Panc1 (cell line): ENCODE data around the gene DUSP16.

Experiments used
- CTCF ChIP-seq: fragments of 450-650 bp; IDR thresholded peaks from 2 replicates; pipeline ENCODE4 v1.5.1; 2017; ENCODE audit warnings: mild to moderate bottlenecking
- POLR2AphosphoS5 ChIP-seq: IDR thresholded peaks from 2 replicates; pipeline ENCODE4 v1.6.1; 2012; ENCODE audit warnings: mild to moderate bottlenecking, low read depth, low read length, moderate library complexity
- REST ChIP-seq, 2 experiments: IDR thresholded peaks; 2 replicates each; pipeline ENCODE4 v1.6.1; 2011 to 2012; ENCODE audit warnings: low read depth in 2 of 2, control low read depth in 1 of 2, low read length in 1 of 2, mild to moderate bottlenecking in 1 of 2, moderate library complexity in 1 of 2; ENCODE audit not compliant: insufficient read depth in 1 of 2
- TCF7L2 ChIP-seq: IDR thresholded peaks from 2 replicates; pipeline ENCODE4 v1.6.1; 2011; ENCODE audit warnings: mild to moderate bottlenecking, low read depth, low read length, inconsistent platforms

- TF ChIP-seq CTCF (no peak), TCF7L2 (no peak), REST (IDR thresholded peaks at IDR 0.05; ENCODE audit: insufficient read depth in 1 of 2, low read depth in 2 of 2, low read length in 1 of 2) (no peak), POLR2AphosphoS5 (no peak)
Measured at GRCh38 chr12:12521888-12522287, 40.8 kb downstream of the DUSP16 start.
